Thyroid gland (tissue), 4 donors: ENCODE data around the gene CROCC2. TPM values are rescaled to one million over a fixed set of nuclear protein-coding genes. Genes with fewer than 3 reads are reported as not detected.

Experiments
- DNase-seq, 2 donors: peaks; one replicate each; pipeline ENCODE4 v3.0.0-alpha.2; 2019
- H3K27ac ChIP-seq, 3 donors: fragments of 200-600 bp; sonication (generic); 1 replicate in 2 of 3; 2 replicates in 1 of 3; pipeline ENCODE4 v1.5.1; 2016 to 2019; ENCODE audit warnings: mild to moderate bottlenecking in 1 of 3, moderate library complexity in 1 of 3
- H3K27me3 ChIP-seq: fragments of 200-600 bp; sonication (generic); one replicate; pipeline ENCODE4 v1.5.1; 2019
- H3K36me3 ChIP-seq, 2 donors: fragments of 200-600 bp; sonication (generic); one replicate each; pipeline ENCODE4 v1.5.1; 2016 to 2019
- H3K4me1 ChIP-seq, 2 donors: fragments of 200-600 bp; sonication (generic); one replicate each; pipeline ENCODE4 v1.5.1; 2017 to 2019
- H3K4me3 ChIP-seq, 3 donors: fragments of 200-600 bp; sonication (generic); replicated peaks in 1 of 3; 1 replicate in 2 of 3; 2 replicates in 1 of 3; pipeline ENCODE4 v1.5.1; 2016; ENCODE audit warnings: mild to moderate bottlenecking in 1 of 3
- H3K9me3 ChIP-seq: fragments of 200-600 bp; sonication (generic); one replicate; pipeline ENCODE4 v1.5.1; 2017
- POLR2A ChIP-seq, 2 donors: fragments of 450-650 bp; IDR thresholded peaks; one replicate each; pipeline ENCODE4 v1.6.1; 2017; ENCODE audit warnings: antibody characterized with exemption in 2 of 2, mild to moderate bottlenecking in 2 of 2, moderate library complexity in 1 of 2
- WGBS, 2 donors: methylation state at CpG; one replicate each; pipeline ENCODE4 v1.1.5; 2017; 5-methylcytosine and 5-hydroxymethylcytosine counted together
- intact Hi-C: fragments of 100-400 bp; cut with DNase I; formaldehyde crosslinking; loops from one replicate; pipeline ENCODE4 v1.15.1; 2023
- total RNA-seq, 4 donors: library from RNA; depleted of rRNA; stranded (reverse); fragments of >200 nt; gene quantifications; one replicate each; pipeline ENCODE4 v1.2.3, GENCODE V29; 2016
- TF ChIP-seq, protein P1 (sequence below), 6 experiments: fragments of 200-600 bp in 3 of 6; fragments of 450-650 bp in 3 of 6; sonication (generic) in 3 of 6; IDR thresholded peaks; one replicate each; pipeline ENCODE4 v1.5.1; 2016 to 2019; ENCODE audit warnings: antibody characterized with exemption in 6 of 6, mild to moderate bottlenecking in 2 of 6, inconsistent platforms in 1 of 6, moderate library complexity in 1 of 6

CROCC2 gene
- total RNA-seq, 4 donors from 2014 or later = not detected

DNA sequence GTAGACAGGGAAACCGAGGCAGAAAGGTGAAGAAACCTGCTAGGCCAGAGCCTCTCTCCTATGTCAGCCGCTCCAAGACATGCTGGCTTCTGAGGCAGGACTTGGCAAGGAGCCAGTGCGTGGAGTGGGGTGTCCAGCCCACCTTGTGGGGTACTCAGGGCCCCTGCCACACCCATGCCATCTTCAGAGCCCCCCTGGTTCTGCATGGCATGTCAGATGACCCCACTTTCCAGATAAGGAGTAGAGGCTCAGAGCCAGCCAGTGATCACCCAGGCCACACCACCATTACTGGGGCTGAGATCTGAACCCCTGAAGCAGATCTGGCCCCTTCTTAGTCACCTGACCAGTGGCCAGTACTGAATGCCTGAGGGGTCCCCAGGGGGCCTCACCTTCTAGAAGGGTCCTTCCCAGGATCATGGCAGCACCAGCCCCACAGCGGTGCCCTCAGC lies 14.7 kb downstream of the CROCC2 start:
- Histone ChIP-seq H3K4me1 (peaks cover 0 to 27% of the 10 kb centered on the region in 2 donors), H3K27me3 (no peaks in the 10 kb centered on the region), H3K36me3 (no peaks in the 10 kb centered on the region), H3K9me3 (no peaks in the 10 kb centered on the region), H3K4me3 (no peak overlapping the region), H3K27ac (peak overlapping the region in 1 of 3 donors; percentile 51)
- intact Hi-C loops = no loop called here
- DNase-seq = peak in 1 of 2 donors; percentile 2
- 75 to 81% methylated on average over 3 to 4 of the region's 4 CpGs for WGBS, 2 donors
- TF ChIP-seq POLR2A (IDR thresholded peaks at IDR 0.05) = no peak
- TF ChIP-seq, protein P1, sequence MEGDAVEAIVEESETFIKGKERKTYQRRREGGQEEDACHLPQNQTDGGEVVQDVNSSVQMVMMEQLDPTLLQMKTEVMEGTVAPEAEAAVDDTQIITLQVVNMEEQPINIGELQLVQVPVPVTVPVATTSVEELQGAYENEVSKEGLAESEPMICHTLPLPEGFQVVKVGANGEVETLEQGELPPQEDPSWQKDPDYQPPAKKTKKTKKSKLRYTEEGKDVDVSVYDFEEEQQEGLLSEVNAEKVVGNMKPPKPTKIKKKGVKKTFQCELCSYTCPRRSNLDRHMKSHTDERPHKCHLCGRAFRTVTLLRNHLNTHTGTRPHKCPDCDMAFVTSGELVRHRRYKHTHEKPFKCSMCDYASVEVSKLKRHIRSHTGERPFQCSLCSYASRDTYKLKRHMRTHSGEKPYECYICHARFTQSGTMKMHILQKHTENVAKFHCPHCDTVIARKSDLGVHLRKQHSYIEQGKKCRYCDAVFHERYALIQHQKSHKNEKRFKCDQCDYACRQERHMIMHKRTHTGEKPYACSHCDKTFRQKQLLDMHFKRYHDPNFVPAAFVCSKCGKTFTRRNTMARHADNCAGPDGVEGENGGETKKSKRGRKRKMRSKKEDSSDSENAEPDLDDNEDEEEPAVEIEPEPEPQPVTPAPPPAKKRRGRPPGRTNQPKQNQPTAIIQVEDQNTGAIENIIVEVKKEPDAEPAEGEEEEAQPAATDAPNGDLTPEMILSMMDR (IDR thresholded peaks at IDR 0.05) = no peak

DNA sequence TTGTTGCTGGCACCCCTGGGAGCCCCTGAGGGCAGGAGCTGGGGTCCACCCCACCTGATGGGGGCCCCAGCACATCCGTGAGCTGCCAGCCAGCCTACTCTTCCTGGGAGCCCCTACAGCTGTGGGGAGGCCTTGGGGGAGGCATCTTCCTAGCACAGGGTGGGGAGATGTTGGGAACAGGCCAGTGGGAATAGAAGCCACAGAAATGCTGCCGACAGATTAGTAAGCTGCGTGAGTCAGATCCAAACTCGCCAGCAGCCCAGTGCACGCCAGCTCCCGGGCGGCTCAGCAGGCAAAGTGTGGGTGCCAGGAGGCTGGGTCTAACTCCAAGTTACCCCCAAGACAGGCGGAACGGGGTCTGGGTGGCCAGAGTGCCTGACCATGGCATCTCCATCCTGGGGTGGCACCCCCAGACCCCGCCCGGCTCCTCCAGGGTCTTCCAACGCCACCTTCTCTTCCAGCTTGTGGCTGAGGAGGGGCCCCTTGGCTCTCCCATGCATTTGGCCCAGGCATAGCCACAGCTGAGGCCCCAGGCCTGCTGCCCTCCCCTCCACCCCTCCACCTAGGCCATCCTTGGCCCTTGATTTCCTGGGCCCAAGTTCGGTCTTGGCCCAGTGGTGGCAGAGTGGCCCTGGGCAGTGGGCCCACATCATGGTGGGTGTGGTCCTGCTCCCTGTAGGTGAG lies 15.3 kb downstream of the CROCC2 start:
- peaks cover 0 to 21% of the 10 kb centered on the region in 2 donors for H3K4me1 ChIP-seq
- H3K36me3 ChIP-seq = no peaks in the 10 kb centered on the region
- intact Hi-C loops = no loop called here
- H3K4me3 ChIP-seq = no peak overlapping the region
- H3K9me3 ChIP-seq = no peaks in the 10 kb centered on the region
- 76 to 79% methylated on average over 7 of the region's 13 CpGs for WGBS, 2 donors
- H3K27me3 ChIP-seq = no peaks in the 10 kb centered on the region
- no peak for TF ChIP-seq POLR2A (IDR thresholded peaks at IDR 0.05)
- TF ChIP-seq, protein P1 (IDR thresholded peaks at IDR 0.05) = no peak
- peak in 1 of 2 donors; percentile 16 for DNase-seq
- H3K27ac ChIP-seq = peak overlapping the region in 1 of 3 donors; percentile 51

DNA sequence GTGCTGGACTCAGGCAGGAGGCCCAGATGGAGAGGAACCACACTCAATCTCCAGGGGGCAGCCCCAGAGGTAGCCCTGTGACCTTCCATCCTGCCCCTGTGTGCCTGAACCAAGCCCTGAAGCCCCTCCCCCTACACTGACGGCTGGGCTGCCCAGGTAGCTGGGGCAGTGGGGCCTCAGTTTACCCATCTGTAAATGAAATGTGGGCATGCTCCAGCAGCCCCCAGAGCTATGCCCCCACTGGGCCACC lies 15.8 kb downstream of the CROCC2 start:
- H3K27me3 ChIP-seq = no peaks in the 10 kb centered on the region
- no peak overlapping the region for H3K4me3 ChIP-seq
- H3K9me3 ChIP-seq = no peaks in the 10 kb centered on the region
- no peak overlapping the region for H3K27ac ChIP-seq
- peaks cover 0 to 16% of the 10 kb centered on the region in 2 donors for H3K4me1 ChIP-seq
- intact Hi-C loops = no loop called here
- WGBS, 2 donors = 80 to 100% methylated on average over 1 of the region's 1 CpG
- TF ChIP-seq POLR2A (IDR thresholded peaks at IDR 0.05) = no peak
- TF ChIP-seq, protein P1 (IDR thresholded peaks at IDR 0.05) = no peak
- DNase-seq = no peak
- no peaks in the 10 kb centered on the region for H3K36me3 ChIP-seq

DNA sequence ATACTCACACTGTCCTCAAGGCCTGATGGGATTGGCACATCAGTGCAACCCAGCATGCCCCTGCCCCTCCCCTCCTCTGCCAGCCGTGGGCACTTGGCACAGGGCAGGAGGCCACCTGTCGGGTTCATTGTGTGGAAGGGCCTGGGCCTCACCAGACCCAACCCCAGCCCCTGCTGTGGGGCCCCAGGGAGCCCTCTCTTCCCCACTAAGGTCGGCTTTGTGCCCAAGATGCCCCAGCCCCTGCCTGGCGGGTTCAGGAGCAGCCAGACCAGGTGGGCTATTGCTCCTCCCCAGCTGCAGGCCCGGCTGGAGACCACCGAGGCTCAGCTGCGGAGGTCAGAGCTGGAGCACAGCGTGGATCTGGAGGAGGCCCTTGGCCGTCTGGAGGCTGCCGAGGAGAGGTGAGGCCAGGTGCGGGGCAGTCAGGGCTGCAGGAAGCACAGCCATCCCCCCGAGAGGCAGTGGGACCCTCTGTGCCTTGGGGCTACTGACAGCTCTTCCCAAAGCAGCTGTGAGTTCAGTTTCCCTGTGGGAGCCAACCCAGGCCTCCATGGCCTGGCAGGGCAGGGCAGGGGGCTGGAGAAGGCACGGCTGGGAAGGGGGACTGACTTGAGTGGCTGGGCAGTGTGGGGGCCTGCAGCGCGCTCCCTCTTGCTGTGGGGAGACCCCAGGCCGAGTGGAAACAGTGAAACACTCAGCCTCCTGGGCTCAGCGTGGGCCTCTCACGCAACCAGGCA lies 16.3 kb downstream of the CROCC2 start:
- DNase-seq = no peak
- no peaks in the 10 kb centered on the region for H3K9me3 ChIP-seq
- intact Hi-C loops = no loop called here
- H3K4me3 ChIP-seq = no peak overlapping the region
- H3K27me3 ChIP-seq = no peaks in the 10 kb centered on the region
- no peak overlapping the region for H3K27ac ChIP-seq
- peaks cover 0 to 11% of the 10 kb centered on the region in 2 donors for H3K4me1 ChIP-seq
- TF ChIP-seq POLR2A (IDR thresholded peaks at IDR 0.05) = no peak
- TF ChIP-seq, protein P1 (IDR thresholded peaks at IDR 0.05) = no peak
- WGBS, 2 donors = 80 to 90% methylated on average over 4 to 8 of the region's 18 CpGs
- H3K36me3 ChIP-seq = no peaks in the 10 kb centered on the region

DNA sequence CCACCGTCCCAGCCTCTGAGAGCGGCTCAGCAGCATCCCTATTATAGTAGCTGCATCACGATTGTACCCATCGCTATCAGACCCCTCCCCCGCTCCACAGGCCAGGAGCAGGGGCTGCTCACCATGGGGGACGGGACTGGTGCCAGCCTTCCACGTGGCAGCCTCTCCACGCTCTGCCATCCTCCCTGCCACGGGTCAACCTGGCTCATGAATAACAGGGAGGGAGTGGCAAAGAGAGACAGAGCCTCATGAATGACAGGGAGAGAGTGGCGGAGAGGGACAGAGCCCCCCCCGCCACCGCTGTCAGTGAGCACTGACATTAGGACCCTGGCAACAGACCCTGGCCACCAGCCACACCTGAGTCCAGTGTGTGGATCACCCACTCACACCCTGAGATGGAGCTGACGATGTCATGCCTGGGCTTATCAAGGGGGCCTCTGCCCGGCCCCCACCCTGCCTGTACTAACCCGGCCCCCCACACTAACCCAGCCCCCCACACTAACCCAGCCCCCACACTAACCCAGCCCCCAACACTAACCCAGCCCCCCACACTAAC lies 16.9 kb downstream of the CROCC2 start:
- Histone ChIP-seq H3K27me3 (no peaks in the 10 kb centered on the region), H3K4me3 (no peak overlapping the region), H3K4me1 (peaks cover 0 to 5% of the 10 kb centered on the region in 2 donors), H3K36me3 (no peaks in the 10 kb centered on the region), H3K27ac (no peak overlapping the region), H3K9me3 (no peaks in the 10 kb centered on the region)
- TF ChIP-seq POLR2A (IDR thresholded peaks at IDR 0.05) = no peak
- TF ChIP-seq, protein P1 (IDR thresholded peaks at IDR 0.05) = no peak
- 71 to 82% methylated on average over 7 to 11 of the region's 15 CpGs for WGBS, 2 donors
- intact Hi-C loops = no loop called here
- peak in 1 of 2 donors; percentile 3 for DNase-seq
